Stimulated activated CD4-positive, alpha-beta T cell treated with anti-CD3 and anti-CD28 coated beads, Interleukin-4, amount 100 ng/mL, for 48 hours (primary cell): ENCODE data around the gene MGMT.

Source experiments
- DNase-seq, 2 donors: peaks; one replicate each; pipeline ENCODE4 v3.0.0-alpha.2; 2020; ENCODE audit warnings: low read depth in 2 of 2

MGMT gene

DNA sequence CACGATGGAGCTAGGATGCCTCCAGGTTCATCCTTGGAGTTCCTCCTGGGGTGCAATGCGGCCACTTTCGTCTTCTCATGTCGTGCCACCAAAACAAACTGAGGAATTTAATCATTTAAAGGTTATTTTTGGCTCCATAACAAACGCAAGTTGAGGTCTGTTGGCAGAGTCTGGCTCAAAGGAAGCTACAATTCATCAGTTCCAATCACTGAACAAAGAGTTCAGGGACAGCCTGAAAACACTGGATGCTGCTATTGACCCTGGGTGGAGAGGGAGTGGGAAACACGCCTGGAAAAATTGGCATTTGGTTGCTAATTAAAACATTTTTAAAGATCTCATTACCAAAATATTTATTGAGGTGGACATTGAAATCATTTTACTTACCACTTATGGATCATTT is 11.4 kb upstream of the MGMT start:
- DNase-seq: no peak

GRCh38 chr10:129459762-129460539 is 7.1 kb upstream of the MGMT start:
- no peak for DNase-seq

GRCh38 chr10:129462257-129462795 is 4.7 kb upstream of the MGMT start:
- DNase-seq: no peak

DNA sequence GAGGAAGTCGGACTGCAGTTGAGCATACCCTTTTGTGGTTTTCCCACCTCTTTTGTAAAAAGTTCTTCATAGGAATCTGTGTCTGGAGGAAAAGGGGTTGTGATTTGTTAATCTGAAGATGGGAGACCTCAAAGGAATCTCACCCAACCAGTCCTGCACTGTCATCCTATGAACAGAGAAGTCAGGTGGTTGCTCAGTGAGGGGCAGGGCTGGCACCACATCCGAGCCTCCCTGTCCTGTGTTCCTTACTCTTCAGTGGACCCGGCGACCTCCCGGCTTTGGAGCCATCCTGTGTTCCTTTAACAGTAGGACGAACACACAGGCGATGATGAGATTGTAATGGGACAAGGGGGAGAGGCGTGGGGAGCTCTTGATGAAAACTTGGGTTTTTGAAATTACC is 2.8 kb upstream of the MGMT start:
- no peak for DNase-seq

DNA sequence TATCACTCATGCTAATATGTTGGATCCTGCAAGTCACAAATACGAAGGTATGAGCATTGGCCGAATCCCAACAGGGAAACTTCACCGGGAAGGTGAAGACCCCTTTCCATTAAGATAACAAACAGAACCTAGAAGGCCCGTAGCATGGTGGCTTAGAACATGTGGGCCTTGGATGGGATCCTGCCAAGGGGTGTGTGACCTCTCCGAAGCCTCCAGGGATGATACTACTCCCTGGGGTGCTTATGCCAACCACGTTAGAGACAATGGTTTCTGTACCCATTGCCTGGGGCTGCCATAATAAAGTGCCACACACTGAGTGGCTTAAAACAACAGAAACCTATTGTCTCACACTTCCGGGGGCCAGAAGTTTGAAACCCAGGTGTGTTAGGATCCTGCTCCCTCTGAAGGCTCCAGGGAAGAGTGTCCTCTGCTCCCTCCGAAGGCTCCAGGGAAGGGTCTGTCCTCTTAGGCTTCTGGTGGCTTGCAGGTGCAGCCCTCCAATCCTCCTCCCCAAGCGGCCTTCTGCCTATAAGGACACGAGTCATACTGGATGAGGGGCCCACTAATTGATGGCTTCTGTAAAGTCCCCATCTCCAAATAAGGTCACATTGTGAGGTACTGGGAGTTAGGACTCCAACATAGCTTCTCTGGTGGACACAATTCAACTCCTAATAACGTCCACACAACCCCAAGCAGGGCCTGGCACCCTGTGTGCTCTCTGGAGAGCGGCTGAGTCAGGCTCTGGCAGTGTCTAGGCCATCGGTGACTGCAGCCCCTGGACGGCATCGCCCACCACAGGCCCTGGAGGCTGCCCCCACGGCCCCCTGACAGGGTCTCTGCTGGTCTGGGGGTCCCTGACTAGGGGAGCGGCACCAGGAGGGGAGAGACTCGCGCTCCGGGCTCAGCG is 992 bp upstream of the MGMT start:
- no peak for DNase-seq

DNA sequence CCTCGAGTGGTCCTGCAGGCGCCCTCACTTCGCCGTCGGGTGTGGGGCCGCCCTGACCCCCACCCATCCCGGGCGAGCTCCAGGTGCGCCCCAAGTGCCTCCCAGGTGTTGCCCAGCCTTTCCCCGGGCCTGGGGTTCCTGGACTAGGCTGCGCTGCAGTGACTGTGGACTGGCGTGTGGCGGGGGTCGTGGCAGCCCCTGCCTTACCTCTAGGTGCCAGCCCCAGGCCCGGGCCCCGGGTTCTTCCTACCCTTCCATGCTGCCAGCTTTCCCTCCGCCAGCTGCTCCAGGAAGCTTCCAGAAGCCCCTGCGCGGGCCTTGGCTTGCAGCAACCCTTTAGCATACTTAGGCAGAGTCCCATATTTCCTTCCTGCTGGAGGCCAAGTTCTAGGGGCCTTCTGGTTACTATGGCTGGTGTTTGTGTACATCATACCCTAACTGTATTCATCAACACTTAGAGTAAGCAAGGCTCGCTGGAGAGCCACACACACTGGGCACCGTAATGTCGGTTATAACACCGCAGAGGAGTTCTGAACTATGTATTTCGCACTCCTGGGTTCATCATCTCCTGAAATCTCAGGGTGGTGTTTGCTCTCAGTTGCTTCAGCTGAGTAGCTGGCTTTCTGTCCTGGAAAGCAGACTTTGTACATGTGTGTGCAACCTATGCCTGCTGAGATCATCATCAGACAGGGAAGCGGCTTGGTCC is 471 bp downstream of the MGMT start:
- no peak for DNase-seq

GRCh38 chr10:129468187-129468586 is 1.1 kb downstream of the MGMT start:
- no peak for DNase-seq

- DNase-seq: no peak
Measured at GRCh38 chr10:129470103-129470851, 3.2 kb downstream of the MGMT start.

DNA sequence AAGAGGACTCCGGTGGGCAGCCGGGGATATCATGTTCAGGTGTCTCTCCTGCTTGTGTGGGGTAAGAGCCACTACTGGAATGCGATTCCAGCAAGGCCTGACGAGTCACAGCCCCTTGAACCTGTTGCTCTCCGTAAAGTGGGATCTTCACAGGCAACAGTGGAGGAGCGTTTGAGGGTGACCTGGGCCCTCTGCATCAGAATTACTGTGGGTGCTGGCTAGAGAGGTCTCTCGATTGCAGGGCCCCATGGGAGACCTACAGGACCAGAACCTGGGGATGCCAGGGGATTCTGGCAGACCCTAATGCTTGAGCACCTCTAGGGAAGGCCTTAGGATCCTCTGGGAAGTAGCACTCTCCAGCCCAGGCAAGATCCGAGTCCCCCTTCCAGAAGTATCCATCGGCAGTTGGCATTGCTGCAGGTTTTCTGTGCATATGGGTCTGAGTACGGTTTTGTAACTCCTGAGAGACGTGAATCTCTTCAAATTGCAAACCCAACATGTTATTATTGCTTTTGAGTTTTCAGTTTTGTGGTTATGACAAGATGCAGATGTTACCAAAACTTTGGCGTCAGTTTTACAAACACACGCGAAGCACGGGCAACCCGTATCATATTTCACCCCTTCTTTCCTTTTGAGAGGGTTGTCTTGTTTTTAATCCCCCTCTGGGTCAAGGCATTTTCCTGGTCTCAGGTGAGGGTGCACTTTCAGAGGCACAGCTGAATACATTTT is 4.6 kb downstream of the MGMT start:
- DNase-seq: no peak

- DNase-seq: no peak
Measured at GRCh38 chr10:129472696-129473555, 5.9 kb downstream of the MGMT start.

DNA sequence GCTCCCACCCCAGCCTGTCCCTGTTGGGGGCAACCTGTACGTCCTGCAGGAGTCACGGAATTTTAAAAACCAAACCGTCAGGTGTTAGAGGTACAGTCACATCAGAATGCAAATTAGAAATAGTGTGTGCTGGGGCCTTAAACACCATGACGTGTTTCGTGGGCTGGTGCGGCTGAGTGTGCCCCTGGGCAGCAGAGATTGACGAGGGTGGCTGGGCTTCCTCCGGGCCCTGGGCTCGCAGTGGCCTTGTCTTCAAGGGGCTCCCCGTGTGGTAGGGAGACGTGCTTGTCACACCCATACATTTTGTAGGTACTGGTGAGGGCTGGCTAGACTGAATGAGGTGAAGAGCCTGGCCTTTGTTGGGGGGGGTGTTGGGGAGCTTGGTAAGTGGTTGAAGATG is 7.6 kb downstream of the MGMT start:
- no peak for DNase-seq

DNA sequence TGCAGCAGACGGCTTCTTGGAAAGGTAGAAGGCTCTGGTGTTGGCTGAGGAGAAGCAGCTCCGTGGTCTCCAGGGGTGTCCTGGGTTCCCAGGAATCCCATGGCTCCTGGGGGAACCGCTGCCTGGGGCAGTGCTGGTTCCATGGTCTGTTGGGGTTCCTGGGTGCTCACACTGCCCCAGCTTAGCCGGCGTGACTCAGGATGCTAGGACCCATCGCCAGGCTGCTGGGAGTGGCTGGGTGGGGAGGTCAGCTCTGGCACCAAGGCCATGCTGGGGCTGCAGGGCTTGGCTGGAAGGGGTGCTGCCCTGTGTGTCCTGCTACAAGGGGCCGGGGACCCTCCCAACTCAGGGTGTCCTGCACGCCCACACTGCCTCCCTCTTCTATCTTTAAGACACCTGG is 9.4 kb downstream of the MGMT start:
- no peak for DNase-seq

GRCh38 chr10:129477051-129477450 is 10.0 kb downstream of the MGMT start:
- no peak for DNase-seq

DNA sequence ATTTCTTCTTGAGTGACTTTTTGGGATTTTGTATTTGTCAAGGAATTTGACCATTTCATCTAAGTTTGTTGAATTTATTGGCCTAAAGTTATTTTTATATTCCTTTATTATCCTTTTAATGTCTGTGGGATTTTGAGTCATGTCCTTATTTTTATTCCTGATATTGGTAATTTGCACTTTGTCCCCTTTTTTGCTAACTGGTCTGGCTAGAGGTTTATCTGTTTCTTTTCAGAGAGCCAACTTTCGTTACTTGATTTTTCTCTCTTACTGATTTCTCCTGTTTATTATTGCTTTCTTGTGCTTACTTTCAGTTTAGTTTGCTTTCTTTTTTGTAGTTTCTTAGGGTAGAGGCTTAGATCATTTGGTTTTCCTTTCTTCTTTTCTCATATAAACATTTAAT is 14.6 kb downstream of the MGMT start:
- DNase-seq: no peak

GRCh38 chr10:129483430-129484010 is 16.5 kb downstream of the MGMT start:
- DNase-seq: no peak

- no peak for DNase-seq
Measured at GRCh38 chr10:129486805-129487204, 19.8 kb downstream of the MGMT start.

GRCh38 chr10:129491123-129491734 is 24.2 kb downstream of the MGMT start:
- DNase-seq: no peak

GRCh38 chr10:129494176-129494575 is 27.1 kb downstream of the MGMT start:
- no peak for DNase-seq

DNA sequence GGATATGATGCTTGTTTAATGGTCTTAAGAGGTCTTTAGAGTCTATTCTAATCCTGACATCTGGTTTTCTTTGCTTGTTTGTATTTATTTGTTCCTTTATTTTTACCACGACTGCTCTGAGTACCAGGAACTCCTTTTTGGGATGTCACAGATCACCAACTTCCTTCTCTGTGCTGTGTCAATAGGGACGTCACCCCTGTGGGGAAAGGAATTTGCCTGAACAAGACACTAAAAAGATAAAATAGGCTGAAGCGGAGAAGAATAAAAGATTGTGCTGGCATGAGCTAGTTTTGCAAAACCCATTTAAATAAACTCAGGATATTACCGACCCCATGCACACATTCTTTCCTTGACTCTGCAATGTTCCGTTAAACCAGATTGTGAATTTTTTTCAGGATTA is 27.7 kb downstream of the MGMT start:
- DNase-seq: no peak
